Measurements from ENCODE around the gene NECTIN3.

DNA sequence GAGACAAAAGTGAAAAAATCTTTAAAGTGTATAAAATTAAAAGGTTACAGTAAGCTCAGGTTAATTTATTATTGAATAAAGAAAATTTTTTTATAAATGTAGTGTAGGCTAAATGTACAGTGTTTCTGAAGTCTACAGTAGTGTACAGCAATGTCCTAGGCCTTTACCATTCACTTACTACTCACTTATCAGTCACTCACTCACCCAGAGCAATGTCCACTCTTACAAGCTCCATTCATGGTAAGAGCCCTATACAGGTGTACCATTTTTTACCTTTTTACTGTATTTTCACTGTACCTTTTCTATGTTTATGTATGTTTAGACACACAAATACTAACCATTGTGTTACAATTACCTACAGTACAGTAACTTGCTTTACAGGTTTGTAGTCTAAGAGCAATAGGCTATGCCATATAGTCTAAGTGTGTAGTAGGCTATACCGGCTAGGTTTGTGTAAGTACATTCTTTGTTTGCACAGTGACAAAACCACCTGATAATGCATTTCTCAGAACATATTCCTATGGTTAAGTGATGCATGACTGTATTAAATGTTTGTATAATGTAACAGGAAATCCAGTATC, 38.1 kb upstream of the NECTIN3 start:
- TF ChIP-seq, protein P1, sequence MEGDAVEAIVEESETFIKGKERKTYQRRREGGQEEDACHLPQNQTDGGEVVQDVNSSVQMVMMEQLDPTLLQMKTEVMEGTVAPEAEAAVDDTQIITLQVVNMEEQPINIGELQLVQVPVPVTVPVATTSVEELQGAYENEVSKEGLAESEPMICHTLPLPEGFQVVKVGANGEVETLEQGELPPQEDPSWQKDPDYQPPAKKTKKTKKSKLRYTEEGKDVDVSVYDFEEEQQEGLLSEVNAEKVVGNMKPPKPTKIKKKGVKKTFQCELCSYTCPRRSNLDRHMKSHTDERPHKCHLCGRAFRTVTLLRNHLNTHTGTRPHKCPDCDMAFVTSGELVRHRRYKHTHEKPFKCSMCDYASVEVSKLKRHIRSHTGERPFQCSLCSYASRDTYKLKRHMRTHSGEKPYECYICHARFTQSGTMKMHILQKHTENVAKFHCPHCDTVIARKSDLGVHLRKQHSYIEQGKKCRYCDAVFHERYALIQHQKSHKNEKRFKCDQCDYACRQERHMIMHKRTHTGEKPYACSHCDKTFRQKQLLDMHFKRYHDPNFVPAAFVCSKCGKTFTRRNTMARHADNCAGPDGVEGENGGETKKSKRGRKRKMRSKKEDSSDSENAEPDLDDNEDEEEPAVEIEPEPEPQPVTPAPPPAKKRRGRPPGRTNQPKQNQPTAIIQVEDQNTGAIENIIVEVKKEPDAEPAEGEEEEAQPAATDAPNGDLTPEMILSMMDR (IDR thresholded peaks at IDR 0.05), result no peak
- TF ChIP-seq POLR2A (IDR thresholded peaks at IDR 0.05), result no peak
- TF ChIP-seq POLR2AphosphoS5 (IDR thresholded peaks at IDR 0.05), result no peak

Measured in prostate gland (tissue), 2 donors.